ENCODE measurements around the gene WNT7B. TPM values are rescaled to one million over a fixed set of nuclear protein-coding genes. Genes with fewer than 3 reads are reported as not detected.

Gene WNT7B
- total and polyA plus RNA-seq, 2 of the 8 experiments (the other 6 are each of a cell fraction or from before 2014, with no cell fraction given), result 0.14 to 0.24 TPM

DNA sequence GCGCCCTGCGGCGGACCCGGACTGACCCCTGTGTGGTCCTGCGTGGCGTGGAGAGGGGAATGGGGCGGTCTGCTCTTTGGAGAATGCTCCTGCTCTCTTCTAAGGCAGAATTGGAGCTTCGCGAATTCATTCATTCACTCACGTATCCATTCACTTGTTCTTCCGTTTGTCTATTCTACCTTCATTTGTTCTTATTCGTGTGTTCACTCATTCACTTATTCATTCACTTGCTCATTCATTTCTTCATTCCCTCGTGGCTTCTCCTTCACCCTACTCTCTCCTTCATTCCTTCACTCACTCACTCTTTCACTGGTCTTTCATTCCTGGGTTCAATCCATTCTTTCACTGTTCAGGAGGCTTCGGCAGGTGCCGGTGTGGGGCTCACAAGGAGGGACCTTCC lies 69.6 kb downstream of the WNT7B start (continued):
- TF ChIP-seq, protein P1, sequence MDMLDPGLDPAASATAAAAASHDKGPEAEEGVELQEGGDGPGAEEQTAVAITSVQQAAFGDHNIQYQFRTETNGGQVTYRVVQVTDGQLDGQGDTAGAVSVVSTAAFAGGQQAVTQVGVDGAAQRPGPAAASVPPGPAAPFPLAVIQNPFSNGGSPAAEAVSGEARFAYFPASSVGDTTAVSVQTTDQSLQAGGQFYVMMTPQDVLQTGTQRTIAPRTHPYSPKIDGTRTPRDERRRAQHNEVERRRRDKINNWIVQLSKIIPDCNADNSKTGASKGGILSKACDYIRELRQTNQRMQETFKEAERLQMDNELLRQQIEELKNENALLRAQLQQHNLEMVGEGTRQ (IDR thresholded peaks at IDR 0.05; ENCODE audit: low read length), result no peak
- TF ChIP-seq TEAD4 (IDR thresholded peaks at IDR 0.05; ENCODE audit: low read depth, low read length), result no peak
- no peak for TF ChIP-seq RBBP5 (IDR thresholded peaks at IDR 0.05; ENCODE audit: borderline replicate concordance, low read depth, low read length)
